ENCODE results near the gene IL1RAPL2.
"Not testable (repeated sequence)": the region's sequence is repeated elsewhere in the genome, so short reads cannot be mapped to it uniquely, and the experiment has no call there.

IL1RAPL2 gene

GRCh38 chrX:104565791-104566680 lies at the start of gene IL1RAPL2:
IL1RAPL2 (plus strand) TSS chrX:104566199.
- DNase-seq (ENCODE audit: low read depth): no peak

- no peak for DNase-seq (ENCODE audit: low read depth)
Measured at GRCh38 chrX:104522386-104522785, 43.6 kb upstream of the IL1RAPL2 start.

- DNase-seq (ENCODE audit: low read depth): no peak
Measured at GRCh38 chrX:104523858-104524257, 42.1 kb upstream of the IL1RAPL2 start.

DNA sequence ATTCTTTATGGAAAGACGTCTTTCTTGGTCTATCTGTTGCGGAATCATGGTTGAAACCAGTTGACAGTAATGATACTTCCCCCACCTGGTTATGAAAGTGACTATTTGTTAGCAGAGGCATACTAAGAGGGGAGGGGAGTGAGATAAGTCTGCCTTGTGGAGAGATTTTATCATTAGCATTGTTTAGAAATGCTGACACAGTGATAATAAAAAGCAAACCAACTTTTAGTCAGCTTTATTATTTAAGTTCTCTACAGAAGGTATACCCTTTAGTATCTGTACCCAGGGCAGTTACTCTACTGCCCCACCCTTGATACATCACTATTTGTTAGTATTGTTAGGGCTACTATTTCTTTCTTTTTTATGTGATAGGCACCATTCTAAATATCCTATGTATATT lies 26.9 kb upstream of the IL1RAPL2 start:
- DNase-seq (ENCODE audit: low read depth): no peak

- not testable (repeated sequence) for DNase-seq (ENCODE audit: low read depth)
Measured at GRCh38 chrX:104542447-104542846, 23.6 kb upstream of the IL1RAPL2 start.

DNA sequence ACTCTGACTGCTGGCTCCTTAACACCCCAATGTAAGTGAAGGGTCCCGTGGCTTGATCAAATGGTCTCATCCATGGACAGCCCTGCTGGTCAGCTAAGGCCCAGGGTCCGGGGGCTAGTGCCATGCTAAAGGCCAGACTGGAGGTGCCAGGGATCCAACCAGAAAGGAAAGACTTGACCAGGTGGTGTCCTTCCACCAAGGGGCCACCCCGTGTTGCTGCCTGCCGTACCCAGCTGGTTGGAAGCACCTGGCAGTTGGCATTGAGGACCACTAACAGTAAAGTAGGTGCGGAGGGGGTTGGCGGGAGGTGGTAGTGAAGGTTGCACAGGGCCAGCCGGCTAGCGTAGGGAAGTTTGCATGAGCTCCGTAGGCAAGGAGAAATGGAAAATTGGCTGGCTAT lies 1.7 kb upstream of the IL1RAPL2 start:
- no peak for DNase-seq (ENCODE audit: low read depth)

- DNase-seq (ENCODE audit: low read depth): no peak
Measured at GRCh38 chrX:104564921-104565703, 887 bp upstream of the IL1RAPL2 start.

- no peak for DNase-seq (ENCODE audit: low read depth)
Measured at GRCh38 chrX:104566681-104567501, 892 bp downstream of the IL1RAPL2 start.

DNA sequence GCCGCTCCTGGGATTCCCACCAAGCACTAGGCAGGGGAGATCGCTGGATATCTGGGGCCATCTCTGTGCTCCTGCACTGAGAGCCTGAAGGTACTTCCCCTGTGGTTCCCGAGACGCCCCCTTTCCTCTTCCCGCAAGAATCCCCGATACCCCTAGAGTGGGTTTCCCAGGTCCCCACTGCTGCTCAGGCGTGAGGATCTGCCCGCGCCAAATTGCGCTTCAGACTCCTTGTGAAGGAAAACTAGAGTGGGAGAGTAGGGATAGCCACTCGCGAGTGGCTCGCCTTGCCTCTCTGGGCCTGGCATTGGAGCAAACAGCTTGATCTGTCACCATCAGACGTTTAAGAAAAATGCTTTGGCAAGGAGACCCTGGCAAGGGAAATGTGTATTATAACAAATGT lies 1.5 kb downstream of the IL1RAPL2 start:
- DNase-seq (ENCODE audit: low read depth): no peak

GRCh38 chrX:104568304-104568915 lies 2.4 kb downstream of the IL1RAPL2 start:
- DNase-seq (ENCODE audit: low read depth): no peak

DNA sequence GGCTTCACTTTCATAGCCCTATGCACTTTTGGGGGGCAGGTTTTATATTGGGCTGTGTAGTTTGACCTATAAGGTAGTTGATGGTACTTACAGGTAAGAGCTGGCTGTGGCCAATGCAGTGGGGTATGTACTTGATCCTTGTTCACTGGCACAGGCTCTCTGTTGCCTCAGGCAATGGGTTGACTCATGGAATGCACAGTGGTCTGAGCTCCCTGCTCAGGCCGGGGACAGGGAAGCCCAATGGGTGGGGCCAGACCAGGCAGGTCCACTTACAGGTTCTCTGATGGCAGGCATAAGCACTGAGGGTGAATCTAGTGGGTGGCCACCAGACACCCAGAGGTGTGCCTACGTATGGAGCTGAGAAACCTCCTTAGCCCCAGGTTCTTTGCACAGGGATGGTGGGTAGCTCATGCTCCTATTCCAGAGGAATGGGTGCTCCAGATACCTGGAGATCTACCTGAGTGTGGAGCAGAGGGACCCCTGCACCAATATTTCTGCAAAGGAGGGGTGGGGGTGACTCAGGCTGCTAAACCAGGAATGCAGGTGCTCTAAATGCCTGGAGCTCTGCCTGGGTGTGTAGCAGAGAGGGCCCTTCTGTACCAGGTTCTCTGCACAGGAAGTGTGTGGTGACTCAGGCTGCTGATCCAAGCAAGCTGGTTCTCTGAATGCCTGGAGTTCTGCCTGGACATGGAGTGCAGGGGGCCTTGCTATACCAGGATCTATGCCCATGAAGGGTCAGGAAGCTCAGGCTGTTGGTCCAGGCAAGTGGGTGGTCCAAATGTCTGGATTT lies 52.3 kb downstream of the IL1RAPL2 start:
- DNase-seq (ENCODE audit: low read depth): no peak

- no peak for DNase-seq (ENCODE audit: low read depth)
Measured at GRCh38 chrX:104621781-104622180, 55.8 kb downstream of the IL1RAPL2 start.

- DNase-seq (ENCODE audit: low read depth): no peak
Measured at GRCh38 chrX:104641176-104641575, 75.2 kb downstream of the IL1RAPL2 start.

DNA sequence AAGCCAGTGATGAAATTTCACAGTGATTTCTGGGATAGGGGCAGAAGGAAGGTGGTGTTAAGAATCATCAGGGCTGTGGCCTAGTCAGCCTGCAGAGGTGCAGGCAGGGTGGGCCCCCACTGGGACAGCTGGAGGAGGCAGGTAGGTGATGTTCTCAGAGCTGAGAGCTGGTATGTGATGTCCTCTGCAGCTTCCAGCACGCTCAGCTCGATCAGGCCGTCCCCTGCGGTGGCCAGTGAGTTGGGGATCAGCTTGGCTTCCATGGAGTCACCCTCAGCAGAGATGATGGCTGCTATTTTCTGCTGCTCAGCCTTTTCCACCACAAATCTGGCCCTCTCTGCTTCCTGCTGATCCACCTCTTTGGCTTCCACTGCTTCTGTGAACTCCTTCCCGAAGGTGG lies 81.1 kb downstream of the IL1RAPL2 start:
- no peak for DNase-seq (ENCODE audit: low read depth)

GRCh38 chrX:104659005-104659744 lies 93.2 kb downstream of the IL1RAPL2 start:
- DNase-seq (ENCODE audit: low read depth): no peak

GRCh38 chrX:104660092-104660491 lies 94.1 kb downstream of the IL1RAPL2 start:
- DNase-seq (ENCODE audit: low read depth): no peak

DNA sequence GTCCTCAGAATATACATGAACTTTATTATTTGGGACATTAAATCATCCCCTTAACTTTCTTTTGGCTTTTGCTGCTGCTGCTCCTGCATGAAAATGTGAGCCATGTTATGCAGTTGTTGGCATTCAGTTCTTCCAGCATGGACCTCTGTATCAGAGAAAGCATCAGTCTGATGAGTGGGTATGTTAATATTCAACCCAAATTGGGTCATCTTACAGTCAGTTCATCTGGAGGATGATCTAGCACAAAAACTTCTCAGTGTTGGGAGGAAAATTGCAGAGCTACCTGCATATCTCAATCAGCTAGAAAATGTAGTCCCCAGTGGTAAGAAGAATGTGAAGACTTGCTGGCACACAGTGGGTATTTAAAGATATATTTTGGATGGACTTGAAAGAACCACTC lies 96.7 kb downstream of the IL1RAPL2 start:
- DNase-seq (ENCODE audit: low read depth): no peak

DNA sequence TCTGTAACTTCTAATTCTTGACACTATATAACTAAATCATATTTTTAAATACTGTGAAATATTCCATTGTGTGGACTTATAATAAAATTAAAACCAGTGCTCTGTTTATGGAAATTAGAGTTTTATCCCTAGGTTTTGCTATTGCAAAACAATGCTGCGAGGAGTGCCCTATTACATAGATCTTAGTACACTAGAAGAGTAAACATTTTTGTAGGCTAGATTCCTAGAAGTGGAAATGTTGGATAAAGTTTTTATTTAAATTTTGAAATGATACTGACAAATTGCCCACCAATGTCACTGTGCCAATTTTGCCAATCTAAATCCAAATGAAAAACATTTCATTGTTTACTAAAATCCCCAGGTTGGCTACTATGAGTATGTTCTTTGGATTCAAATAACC lies 99.7 kb downstream of the IL1RAPL2 start:
- DNase-seq (ENCODE audit: low read depth): no peak

- DNase-seq (ENCODE audit: low read depth): no peak
Measured at GRCh38 chrX:104668550-104668949, 102.6 kb downstream of the IL1RAPL2 start.

DNA sequence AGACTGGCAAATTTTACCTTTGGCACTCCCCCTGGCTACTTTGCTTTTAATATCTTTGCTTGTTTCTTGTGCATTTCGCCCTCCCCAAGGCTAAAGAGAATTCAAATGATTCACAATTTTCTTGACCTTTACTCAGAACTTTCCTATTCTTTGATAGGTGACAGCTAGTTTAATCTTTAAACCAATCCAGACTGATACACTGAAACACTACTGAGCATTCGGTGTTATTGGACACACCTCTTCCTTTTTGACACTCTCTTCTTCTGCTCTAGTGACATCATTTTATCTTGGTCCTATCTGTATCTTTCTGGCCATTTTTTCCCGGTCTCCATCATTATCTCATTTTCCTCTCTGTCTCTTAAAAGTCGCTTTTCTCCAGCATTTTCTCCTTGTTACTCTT lies 103.1 kb downstream of the IL1RAPL2 start:
- DNase-seq (ENCODE audit: low read depth): no peak
